Activated CD4-positive, alpha-beta T cell treated with anti-CD3 and anti-CD28 coated beads for 36 hours (primary cell): ENCODE results near the gene CCDC85A. TPM values are rescaled to one million over a fixed set of nuclear protein-coding genes. Genes with fewer than 3 reads are reported as not detected.

Source experiments
- ATAC-seq: fragments of 200-7000 bp; cut with Tn5 transposase; one replicate; pipeline ENCODE4 v1.10.0; 2021; ENCODE audit warnings: mild to moderate bottlenecking, moderate library complexity
- CTCF ChIA-PET: fragments of 350-600 bp; sonication (Branson Sonifier 250); formaldehyde crosslinking; loops from one replicate; lab custom pipeline; 2021; ENCODE audit warnings: antibody characterized with exemption; lab: Charles Lee
- POLR2A ChIA-PET: fragments of 350-600 bp; sonication (Branson Sonifier 250); formaldehyde crosslinking; loops from one replicate; lab custom pipeline; 2021; ENCODE audit warnings: antibody characterized with exemption, inconsistent platforms; lab: Charles Lee
- DNase-seq: peaks from one replicate; pipeline ENCODE4 v3.0.0-alpha.2; 2020
- H3K27ac Mint-ChIP-seq: one replicate; pipeline ENCODE4 v1.8.0; 2021; ENCODE audit warnings: mixed read lengths
- H3K27me3 Mint-ChIP-seq: one replicate; pipeline ENCODE4 v1.8.0; 2021; ENCODE audit warnings: mixed read lengths
- H3K36me3 Mint-ChIP-seq: one replicate; pipeline ENCODE4 v1.8.0; 2021; ENCODE audit warnings: low read depth, mixed read lengths
- H3K4me1 Mint-ChIP-seq: one replicate; pipeline ENCODE4 v1.8.0; 2021; ENCODE audit warnings: mixed read lengths
- H3K4me3 Mint-ChIP-seq: one replicate; pipeline ENCODE4 v1.8.0; 2021; ENCODE audit warnings: mild to moderate bottlenecking, moderate library complexity, mixed read lengths
- H3K9me3 Mint-ChIP-seq: one replicate; pipeline ENCODE4 v1.8.0; 2021; ENCODE audit warnings: low read depth, mixed read lengths
- intact Hi-C, 2 experiments: fragments of 100-400 bp; cut with DNase I in 1 of 2; cut with micrococcal nuclease in 1 of 2; formaldehyde crosslinking; loops; one replicate each; pipeline versions ENCODE4 v1.14.2 to v1.15.1; 2022 to 2024; cut with DNase I, micrococcal nuclease
- total RNA-seq, 2 experiments: library from RNA; stranded (reverse); gene quantifications; one replicate each; pipeline ENCODE4 v1.2.3, GENCODE V29; 2021

The CCDC85A gene
- total RNA-seq, 2 experiments from 2014 or later = not detected

GRCh38 chr2:56170988-56171387, 12.8 kb upstream of the CCDC85A start:
- Mint-ChIP-seq H3K9me3 (peaks cover 2% of the 10 kb centered on the region), H3K27me3 (peaks cover 3% of the 10 kb centered on the region), H3K4me1 (no peaks in the 10 kb centered on the region), H3K4me3 (no peak overlapping the region), H3K36me3 (no peaks in the 10 kb centered on the region), H3K27ac (no peak overlapping the region)
- no peak for ATAC-seq
- ChIA-PET POLR2A (no interaction called here), CTCF (no interaction called here)
- no peak for DNase-seq
- intact Hi-C loops = no loop called here

GRCh38 chr2:56175779-56176178, 8.0 kb upstream of the CCDC85A start:
- Mint-ChIP-seq H3K36me3 (no peaks in the 10 kb centered on the region), H3K27me3 (peaks cover 7% of the 10 kb centered on the region), H3K4me3 (no peak overlapping the region), H3K27ac (no peak overlapping the region), H3K9me3 (peaks cover 2% of the 10 kb centered on the region), H3K4me1 (no peaks in the 10 kb centered on the region)
- intact Hi-C loops = no loop called here
- ChIA-PET POLR2A (no interaction called here), CTCF (no interaction called here)
- DNase-seq = no peak
- ATAC-seq = no peak

- Mint-ChIP-seq H3K4me1 (no peaks in the 10 kb centered on the region), H3K36me3 (no peaks in the 10 kb centered on the region), H3K27ac (no peak overlapping the region), H3K4me3 (no peak overlapping the region), H3K9me3 (no peaks in the 10 kb centered on the region), H3K27me3 (peaks cover 20% of the 10 kb centered on the region)
- POLR2A ChIA-PET = no interaction called here
- intact Hi-C loops = no loop called here
- DNase-seq = no peak
- ATAC-seq = peak; percentile 36
- CTCF ChIA-PET = interaction anchor here (0.6 kb wide), 1 partner anchor 122 kb away, joined by 3 read pairs; no protein-coding TSS in a partner anchor
Measured at GRCh38 chr2:56177420-56178220, 6.2 kb upstream of the CCDC85A start.

DNA sequence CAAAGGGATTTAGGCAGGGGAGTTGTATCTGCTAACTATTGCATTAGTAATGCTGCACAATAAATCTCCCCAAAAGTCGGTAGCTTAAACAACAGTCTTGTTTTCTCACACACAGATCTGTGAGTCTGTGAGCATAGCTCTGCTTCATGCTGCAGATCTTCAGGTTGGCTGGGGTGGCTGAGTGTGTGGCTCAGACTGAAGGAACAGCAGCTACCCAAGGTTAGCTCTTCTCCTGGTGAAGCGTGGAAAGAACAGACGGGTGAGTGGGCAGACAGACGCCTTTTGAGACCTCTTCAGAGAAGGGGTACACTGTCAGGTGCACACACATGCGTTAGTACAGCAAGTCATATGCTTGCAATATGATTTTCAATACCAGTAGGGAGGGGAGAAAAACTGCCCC, 3.9 kb upstream of the CCDC85A start:
- no peak overlapping the region for H3K27ac Mint-ChIP-seq
- ChIA-PET CTCF (interaction anchor here (0.7 kb wide), 2 partner anchors 11 to 1338 kb away, joined by 4 to 5 read pairs; no protein-coding TSS in a partner anchor), POLR2A (no interaction called here)
- peaks cover 3% of the 10 kb centered on the region for H3K4me1 Mint-ChIP-seq
- DNase-seq (no peak), ATAC-seq (no peak)
- intact Hi-C loops = loop anchor here in 1 of 2 experiments (10.0 kb wide), 1 partner anchor 565 kb away; no protein-coding TSS in a partner anchor
- no peaks in the 10 kb centered on the region for H3K36me3 Mint-ChIP-seq
- no peak overlapping the region for H3K4me3 Mint-ChIP-seq
- H3K9me3 Mint-ChIP-seq = no peaks in the 10 kb centered on the region
- peaks cover 26% of the 10 kb centered on the region for H3K27me3 Mint-ChIP-seq

GRCh38 chr2:56182420-56182819, 1.4 kb upstream of the CCDC85A start:
- ATAC-seq = no peak
- no peak overlapping the region for H3K27ac Mint-ChIP-seq
- no peaks in the 10 kb centered on the region for H3K9me3 Mint-ChIP-seq
- peaks cover 8% of the 10 kb centered on the region for H3K4me1 Mint-ChIP-seq
- intact Hi-C loops = loop anchor here in 1 of 2 experiments (10.0 kb wide), 1 partner anchor 562 kb away; no protein-coding TSS in a partner anchor
- CTCF ChIA-PET = interaction anchor here (0.9 to 1.4 kb wide), 2 partner anchors 12 to 571 kb away, joined by 3 to 6 read pairs; no protein-coding TSS in a partner anchor
- no peak for DNase-seq
- POLR2A ChIA-PET = no interaction called here
- H3K36me3 Mint-ChIP-seq = no peaks in the 10 kb centered on the region
- H3K27me3 Mint-ChIP-seq = peaks cover 41% of the 10 kb centered on the region
- no peak overlapping the region for H3K4me3 Mint-ChIP-seq

- Mint-ChIP-seq H3K27ac (no peak overlapping the region), H3K27me3 (peaks cover 44% of the 10 kb centered on the region), H3K4me3 (no peak overlapping the region), H3K9me3 (no peaks in the 10 kb centered on the region), H3K4me1 (peaks cover 8% of the 10 kb centered on the region), H3K36me3 (no peaks in the 10 kb centered on the region)
- POLR2A ChIA-PET = no interaction called here
- ATAC-seq = no peak
- intact Hi-C loops = loop anchor here in 1 of 2 experiments (10.0 kb wide), 1 partner anchor 560 kb away; no protein-coding TSS in a partner anchor
- DNase-seq = peak; percentile 19
- CTCF ChIA-PET = interaction anchor here (0.6 to 1.9 kb wide), 6 partner anchors 244 to 1334 kb away, joined by 3 to 6 read pairs (median 4); no protein-coding TSS in a partner anchor
Measured at GRCh38 chr2:56184500-56185011, 766 bp downstream of the CCDC85A start.

DNA sequence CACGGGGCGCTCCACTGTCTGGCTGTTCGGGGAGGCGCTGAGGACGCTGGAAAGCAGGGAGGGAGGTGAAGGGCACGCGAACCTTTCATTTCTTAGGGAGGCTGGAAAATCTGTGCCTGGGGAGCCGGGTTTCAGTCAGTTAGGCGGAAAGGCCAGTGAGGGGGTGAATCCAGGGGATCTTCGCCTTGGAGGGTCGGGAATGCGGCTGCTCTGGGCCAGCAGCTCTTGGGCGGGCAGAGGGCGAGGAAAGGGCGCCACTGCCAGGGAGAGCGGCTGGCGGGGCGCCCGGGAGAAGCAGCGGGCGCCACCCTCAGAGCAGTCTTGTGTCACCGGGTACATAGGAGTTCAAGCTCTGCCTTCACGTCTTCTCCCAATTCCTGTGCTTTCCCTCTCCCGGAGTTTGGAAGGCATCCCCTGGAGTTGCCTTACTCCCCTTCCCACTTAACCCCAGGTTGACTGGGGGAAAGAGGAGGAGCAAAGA, 1.4 kb downstream of the CCDC85A start:
- ATAC-seq = no peak
- POLR2A ChIA-PET = no interaction called here
- no peak for DNase-seq
- peaks cover 8% of the 10 kb centered on the region for H3K4me1 Mint-ChIP-seq
- CTCF ChIA-PET = interaction anchor here (0.7 to 1.9 kb wide), 3 partner anchors 253 to 1333 kb away, joined by 3 to 6 read pairs (median 5); no protein-coding TSS in a partner anchor
- H3K4me3 Mint-ChIP-seq = peak overlapping the region; percentile 25
- H3K27me3 Mint-ChIP-seq = peaks cover 45% of the 10 kb centered on the region
- H3K9me3 Mint-ChIP-seq = no peaks in the 10 kb centered on the region
- no peak overlapping the region for H3K27ac Mint-ChIP-seq
- intact Hi-C loops = loop anchor here in 1 of 2 experiments (10.0 kb wide), 1 partner anchor 560 kb away; no protein-coding TSS in a partner anchor
- H3K36me3 Mint-ChIP-seq = no peaks in the 10 kb centered on the region

DNA sequence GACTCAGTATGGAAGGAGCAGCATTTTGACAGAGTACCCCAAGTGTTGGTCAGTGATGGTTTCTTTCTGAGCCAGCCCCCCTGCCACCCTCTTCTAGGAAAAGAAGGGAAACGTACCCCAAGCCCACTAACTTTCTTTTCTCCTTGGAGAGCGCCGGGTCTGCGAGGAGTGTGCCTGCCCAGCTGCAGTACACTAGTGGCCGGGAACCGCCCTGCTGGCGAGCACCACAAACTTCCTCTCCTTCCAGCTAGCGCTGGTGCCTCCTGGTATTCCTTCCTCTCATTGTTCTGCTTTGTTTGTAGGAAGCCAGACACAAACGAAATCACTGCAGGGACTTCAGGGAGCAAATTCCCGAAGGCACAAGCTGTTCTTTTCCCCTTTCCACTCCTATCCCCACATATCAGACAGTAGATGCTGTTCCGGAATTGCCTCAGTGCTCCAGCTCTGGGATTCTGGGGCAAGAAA, 1.8 kb downstream of the CCDC85A start:
- Mint-ChIP-seq H3K36me3 (no peaks in the 10 kb centered on the region), H3K4me1 (peaks cover 8% of the 10 kb centered on the region), H3K9me3 (no peaks in the 10 kb centered on the region), H3K27ac (no peak overlapping the region), H3K4me3 (peak overlapping the region; percentile 25), H3K27me3 (peaks cover 49% of the 10 kb centered on the region)
- no peak for ATAC-seq
- no peak for DNase-seq
- POLR2A ChIA-PET = no interaction called here
- intact Hi-C loops = loop anchor here in 1 of 2 experiments (10.0 kb wide), 1 partner anchor 559 kb away; no protein-coding TSS in a partner anchor
- CTCF ChIA-PET = interaction anchor here (1.6 kb wide), 1 partner anchor 1333 kb away, joined by 5 read pairs; no protein-coding TSS in a partner anchor

DNA sequence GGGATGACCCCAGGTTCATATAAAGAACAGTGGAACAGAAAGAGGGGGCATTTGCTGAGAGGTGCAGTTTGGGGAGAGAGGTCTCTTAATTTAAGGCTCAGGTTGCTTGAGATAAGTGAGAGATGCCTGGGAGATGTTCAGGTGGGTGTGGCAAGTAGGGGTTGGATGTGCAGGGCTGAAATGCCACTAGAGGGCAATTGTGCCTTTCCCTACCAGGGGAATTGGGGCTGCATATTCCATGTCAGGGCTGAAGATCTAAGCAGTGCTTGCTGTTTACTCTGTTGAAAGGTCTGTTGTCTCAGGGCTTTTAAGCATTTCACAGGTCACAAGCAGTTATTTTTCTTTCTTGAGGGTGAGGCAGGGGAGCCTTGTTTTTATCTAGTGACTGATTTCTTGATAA, 7.8 kb downstream of the CCDC85A start:
- H3K27ac Mint-ChIP-seq = no peak overlapping the region
- peaks cover 19% of the 10 kb centered on the region for H3K27me3 Mint-ChIP-seq
- no peaks in the 10 kb centered on the region for H3K9me3 Mint-ChIP-seq
- ChIA-PET POLR2A (interaction anchor here (0.6 kb wide), 1 partner anchor 665 kb away, joined by 4 read pairs; no protein-coding TSS in a partner anchor), CTCF (interaction anchor here (0.9 kb wide), 1 partner anchor 12 kb away, joined by 4 read pairs; no protein-coding TSS in a partner anchor)
- no peaks in the 10 kb centered on the region for H3K36me3 Mint-ChIP-seq
- intact Hi-C loops = no loop called here
- ATAC-seq (no peak), DNase-seq (no peak)
- no peaks in the 10 kb centered on the region for H3K4me1 Mint-ChIP-seq
- no peak overlapping the region for H3K4me3 Mint-ChIP-seq

- no peak overlapping the region for H3K27ac Mint-ChIP-seq
- ChIA-PET CTCF (interaction anchor here (1.5 kb wide), 1 partner anchor 9 kb away, joined by 3 read pairs; the partner anchor contains the start of gene CCDC85A), POLR2A (no interaction called here)
- H3K4me1 Mint-ChIP-seq = no peaks in the 10 kb centered on the region
- DNase-seq (no peak), ATAC-seq (no peak)
- no peaks in the 10 kb centered on the region for H3K36me3 Mint-ChIP-seq
- no peaks in the 10 kb centered on the region for H3K9me3 Mint-ChIP-seq
- intact Hi-C loops = no loop called here
- no peak overlapping the region for H3K4me3 Mint-ChIP-seq
- H3K27me3 Mint-ChIP-seq = peaks cover 17% of the 10 kb centered on the region
Measured at GRCh38 chr2:56192664-56193305, 9.0 kb downstream of the CCDC85A start.

DNA sequence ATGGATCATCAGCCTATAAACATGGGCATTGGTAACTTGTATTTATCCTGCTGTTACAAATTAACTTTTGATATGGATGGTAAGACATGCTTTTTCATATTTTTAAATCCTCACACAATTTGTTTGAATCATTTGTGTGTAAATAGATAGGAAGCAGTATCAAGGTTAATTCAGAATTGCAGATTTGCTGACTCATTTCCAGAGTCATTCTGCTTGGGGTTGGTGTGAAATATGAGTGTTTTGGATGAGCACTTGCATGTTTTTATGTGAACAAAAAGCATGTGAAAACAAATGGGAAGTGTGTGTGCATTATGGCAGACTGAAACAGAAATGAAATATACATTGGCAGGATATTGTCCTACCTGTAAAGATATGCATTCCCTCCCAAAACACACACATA, 11.8 kb downstream of the CCDC85A start:
- peaks cover 6% of the 10 kb centered on the region for H3K27me3 Mint-ChIP-seq

More for the DNA sequence above, 11.8 kb downstream of the CCDC85A start:
- Mint-ChIP-seq H3K9me3 (no peaks in the 10 kb centered on the region), H3K4me3 (no peak overlapping the region), H3K4me1 (no peaks in the 10 kb centered on the region), H3K27ac (no peak overlapping the region), H3K36me3 (no peaks in the 10 kb centered on the region)
- intact Hi-C loops = no loop called here
- no peak for ATAC-seq
- ChIA-PET POLR2A (no interaction called here), CTCF (interaction anchor here (0.7 kb wide), 1 partner anchor 77 kb away, joined by 3 read pairs; no protein-coding TSS in a partner anchor)
- DNase-seq = no peak
